ENCODE measurements around the gene C9orf152.
"Not testable (repeated sequence)": the region's sequence is repeated elsewhere in the genome, so short reads cannot be mapped to it uniquely, and the experiment has no call there.

Gene C9orf152

GRCh38 chr9:110214586-110215355 is 6.8 kb upstream of the C9orf152 start:
- DNase-seq (ENCODE audit: low spot score): no peak

- DNase-seq (ENCODE audit: low spot score): no peak
These were observed 6.1 kb upstream of the C9orf152 start for GRCh38 chr9:110214090-110214489.

GRCh38 chr9:110213413-110214044 is 5.6 kb upstream of the C9orf152 start:
- no peak for DNase-seq (ENCODE audit: low spot score)

GRCh38 chr9:110207071-110207641 is 803 bp downstream of the C9orf152 start:
- DNase-seq (ENCODE audit: low spot score): no peak

- no peak for DNase-seq (ENCODE audit: low spot score)
These were observed 1.6 kb downstream of the C9orf152 start for GRCh38 chr9:110206389-110206788.

GRCh38 chr9:110205612-110206011 is 2.3 kb downstream of the C9orf152 start:
- DNase-seq (ENCODE audit: low spot score): peak; percentile 39

GRCh38 chr9:110202232-110202631 is 5.7 kb downstream of the C9orf152 start:
- DNase-seq (ENCODE audit: low spot score): no peak

GRCh38 chr9:110199643-110200042 is 8.3 kb downstream of the C9orf152 start:
- no peak for DNase-seq (ENCODE audit: low spot score)

- no peak for DNase-seq (ENCODE audit: low spot score)
These were observed 9.6 kb downstream of the C9orf152 start for GRCh38 chr9:110198357-110198756.

- no peak for DNase-seq (ENCODE audit: low spot score)
These were observed 10.4 kb downstream of the C9orf152 start for GRCh38 chr9:110197330-110198187.

GRCh38 chr9:110196084-110196499 is 11.9 kb downstream of the C9orf152 start:
- not testable (repeated sequence) for DNase-seq (ENCODE audit: low spot score)

- no peak for DNase-seq (ENCODE audit: low spot score)
These were observed 15.3 kb downstream of the C9orf152 start for GRCh38 chr9:110192531-110193261.

- DNase-seq (ENCODE audit: low spot score): no peak
These were observed 16.3 kb downstream of the C9orf152 start for GRCh38 chr9:110191615-110192014.

GRCh38 chr9:110189559-110190320 is 18.2 kb downstream of the C9orf152 start:
- no peak for DNase-seq (ENCODE audit: low spot score)

GRCh38 chr9:110188991-110189390 is 19.0 kb downstream of the C9orf152 start:
- DNase-seq (ENCODE audit: low spot score): no peak

- no peak for DNase-seq (ENCODE audit: low spot score)
These were observed 19.9 kb downstream of the C9orf152 start for GRCh38 chr9:110188101-110188500.

- no peak for DNase-seq (ENCODE audit: low spot score)
These were observed 20.8 kb downstream of the C9orf152 start for GRCh38 chr9:110187126-110187525.

- no peak for DNase-seq (ENCODE audit: low spot score)
These were observed 21.7 kb downstream of the C9orf152 start for GRCh38 chr9:110186254-110186653.

GRCh38 chr9:110185806-110186205 is 22.2 kb downstream of the C9orf152 start:
- no peak for DNase-seq (ENCODE audit: low spot score)

- peak; percentile 72 for DNase-seq (ENCODE audit: low spot score)
These were observed 24.5 kb downstream of the C9orf152 start for GRCh38 chr9:110183208-110184145.

Data from hematopoietic multipotent progenitor cell treated with erythropoietin and hydrocortisone succinate and interleukin-3 and kit ligand, for 15 days (in vitro differentiated cells).